ENCODE results near the gene REXO5. TPM values are rescaled to one million over a fixed set of nuclear protein-coding genes. Genes with fewer than 3 reads are reported as not detected.
A peak's percentile ranks its signal among the peaks of the same experiment; 100 is the strongest.

REXO5 gene
- total and polyA plus RNA-seq, 9 of the 15 experiments (the other 6 are each of a cell fraction or from before 2014, with no cell fraction given): 10.5 to 45.1 (median 25.4) TPM

GRCh38 chr16:20760346-20760745 is 46.0 kb upstream of the REXO5 start (continued):
- TF ChIP-seq ZBTB40 (IDR thresholded peaks at IDR 0.05) (no peak), ZBTB40 (CRISPR knock-in tag; IDR thresholded peaks at IDR 0.05) (no peak), ZNF408 (CRISPR knock-in tag; IDR thresholded peaks at IDR 0.05; ENCODE audit: low read depth) (no peak), PKNOX1 (IDR thresholded peaks at IDR 0.05) (peak; percentile 40), SREBF2 (CRISPR knock-in tag; IDR thresholded peaks at IDR 0.05) (no peak), NFIC (IDR thresholded peaks at IDR 0.05) (no peak), YY1 (IDR thresholded peaks at IDR 0.05; ENCODE audit: borderline replicate concordance in 1 of 3, control insufficient read depth in 1 of 3, extremely low read depth in 1 of 3, insufficient read depth in 3 of 3, insufficient read length in 1 of 3, insufficient replicate concordance in 2 of 3, low read depth in 1 of 3, low read length in 2 of 3) (peak in 1 of 3 experiments; percentile 58), PRPF4 (IDR thresholded peaks at IDR 0.05; ENCODE audit: insufficient read depth, low read depth, low read length, poor library complexity, severe bottlenecking) (no peak), ZNF592 (IDR thresholded peaks at IDR 0.05) (peak; percentile 92), FOXJ3 (CRISPR knock-in tag; IDR thresholded peaks at IDR 0.05) (no peak), ZNF12 (CRISPR knock-in tag; IDR thresholded peaks at IDR 0.05) (no peak)
